ENCODE data around the gene GPATCH4.
"Not testable (repeated sequence)": the region's sequence is repeated elsewhere in the genome, so short reads cannot be mapped to it uniquely, and the experiment has no call there.

- not testable (repeated sequence) for TF ChIP-seq EP300, CTCF (IDR thresholded peaks at IDR 0.05)
These were observed 6.1 kb upstream of the GPATCH4 start for GRCh38 chr1:156607344-156607743.
